OCI-LY1 (cell line): ENCODE measurements around the gene GIPC3.
A peak's percentile ranks its signal among the peaks of the same experiment; 100 is the strongest.

ENCODE experiments used
- H2AFZ ChIP-seq: fragments of 200-600 bp; sonication (generic), shearing (Covaris generic); 2 replicates; pipeline ENCODE4 v1.6.0; 2014; ENCODE audit warnings: antibody characterized with exemption, mild to moderate bottlenecking, low read length
- H3F3A ChIP-seq: fragments of 200-600 bp; sonication (generic), shearing (Covaris generic); 2 replicates; pipeline ENCODE4 v1.6.0; 2014; ENCODE audit warnings: mild to moderate bottlenecking, antibody characterized with exemption, low read length, moderate library complexity; ENCODE audit not compliant: insufficient read depth
- H3K27ac ChIP-seq: fragments of 200-600 bp; sonication (generic); 2 replicates; pipeline ENCODE4 v1.5.1; 2014; ENCODE audit warnings: low read length, mixed run types, mild to moderate bottlenecking, low read depth; ENCODE audit not compliant: poor library complexity, severe bottlenecking
- H3K27me3 ChIP-seq: fragments of 200-600 bp; sonication (generic); 2 replicates; pipeline ENCODE4 v1.6.0; 2014; ENCODE audit warnings: antibody characterized with exemption, mild to moderate bottlenecking, low read length, moderate library complexity; ENCODE audit not compliant: insufficient read depth
- H3K36me3 ChIP-seq: fragments of 200-600 bp; sonication (generic); 2 replicates; pipeline ENCODE4 v1.6.1; 2014; ENCODE audit warnings: mild to moderate bottlenecking, antibody characterized with exemption, low read length, moderate library complexity, mixed read lengths; ENCODE audit not compliant: insufficient read depth
- H3K4me1 ChIP-seq: fragments of 200-600 bp; sonication (generic); 2 replicates; pipeline ENCODE4 v1.5.1; 2014; ENCODE audit warnings: mild to moderate bottlenecking, low read length, moderate library complexity; ENCODE audit not compliant: insufficient read depth, severe bottlenecking
- H3K4me2 ChIP-seq: fragments of 200-600 bp; sonication (generic), shearing (Covaris generic); 2 replicates; pipeline ENCODE4 v1.6.1; 2014; ENCODE audit warnings: low read length
- H3K4me3 ChIP-seq: fragments of 200-600 bp; sonication (generic); 2 replicates; pipeline ENCODE4 v1.5.1; 2014; ENCODE audit warnings: low read length, low read depth, mild to moderate bottlenecking, mixed read lengths; ENCODE audit not compliant: poor library complexity, severe bottlenecking
- H3K79me2 ChIP-seq: fragments of 200-600 bp; shearing (Covaris generic); 2 replicates; pipeline ENCODE4 v1.6.1; 2016; ENCODE audit warnings: mixed run types, low read length, mixed read lengths; ENCODE audit not compliant: insufficient read depth
- H3K9ac ChIP-seq: fragments of 200-600 bp; sonication (generic), shearing (Covaris generic); 2 replicates; pipeline ENCODE4 v1.6.1; 2014; ENCODE audit warnings: mild to moderate bottlenecking, low read length, mixed read lengths
- H3K9me2 ChIP-seq: fragments of 200-600 bp; sonication (generic), shearing (Covaris generic); 2 replicates; pipeline ENCODE4 v1.6.1; 2014; ENCODE audit warnings: low read depth, mild to moderate bottlenecking, low read length, mixed read lengths
- H3K9me3 ChIP-seq: fragments of 200-600 bp; shearing (Covaris generic); 2 replicates; pipeline ENCODE4 v1.6.1; 2014; ENCODE audit warnings: low read length, mixed read lengths
- H4K20me1 ChIP-seq: fragments of 200-600 bp; sonication (generic), shearing (Covaris generic); 2 replicates; pipeline ENCODE4 v1.6.0; 2016; ENCODE audit warnings: mild to moderate bottlenecking, low read length; ENCODE audit not compliant: insufficient read depth
- EZH2 ChIP-seq: fragments of 200-600 bp; sonication (generic), shearing (Covaris generic); IDR thresholded peaks from 2 replicates; pipeline ENCODE4 v1.8.0; 2017; ENCODE audit warnings: borderline replicate concordance, mixed run types, mild to moderate bottlenecking, antibody characterized with exemption, low read length, moderate library complexity, mixed read lengths
- TF ChIP-seq, protein P1 (sequence below): fragments of 200-600 bp; sonication (generic), shearing (Covaris generic); IDR thresholded peaks from 2 replicates; pipeline ENCODE4 v1.5.1; 2017; ENCODE audit warnings: mild to moderate bottlenecking, antibody characterized with exemption, low read length, moderate library complexity, mixed read lengths

The GIPC3 gene

DNA sequence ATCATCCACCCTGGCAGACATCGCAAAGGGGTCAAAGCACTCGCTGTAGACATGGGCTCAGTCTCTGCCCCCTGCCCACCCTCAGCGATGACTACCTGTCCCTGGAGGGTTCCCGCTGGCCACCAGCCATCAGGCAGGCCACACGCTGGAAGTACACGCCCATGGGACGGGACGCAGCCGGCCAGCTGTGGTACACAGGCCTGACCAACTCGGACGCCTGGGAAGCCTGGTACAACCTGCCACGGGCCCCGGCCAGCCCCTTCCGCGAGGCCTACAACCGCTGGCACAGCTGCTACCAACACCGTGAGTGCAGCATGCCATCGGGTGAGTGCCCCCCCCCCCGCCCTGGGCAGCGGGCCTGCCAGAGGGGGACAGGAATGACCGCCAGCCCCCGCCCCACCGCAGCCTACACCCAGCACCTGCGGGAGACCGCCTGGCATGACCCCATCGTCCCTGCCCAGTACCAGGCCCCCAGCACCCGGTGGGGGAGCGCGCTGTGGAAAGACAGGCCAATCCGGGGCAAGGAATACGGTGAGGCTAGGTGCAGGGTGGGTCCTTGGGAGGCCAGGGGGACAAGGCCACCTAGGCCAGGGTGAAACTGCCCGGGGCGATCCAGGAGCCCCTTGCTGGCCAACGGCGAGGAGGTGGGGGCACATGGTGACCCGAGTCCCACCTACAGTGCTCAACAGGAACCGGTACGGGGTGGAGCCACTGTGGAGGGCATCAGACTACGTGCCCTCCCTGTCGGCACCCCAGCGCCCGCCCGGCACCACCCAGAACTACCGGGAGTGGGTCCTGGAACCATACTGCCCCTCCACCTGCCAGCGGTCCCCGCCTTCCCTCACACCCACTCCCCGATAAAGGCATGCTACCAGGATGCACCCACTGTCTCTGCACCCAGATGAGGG lies 41.9 kb upstream of the GIPC3 start:
- Histone ChIP-seq H3F3A (no peaks in the 10 kb centered on the region), H3K4me2 (no peak overlapping the region), H4K20me1 (no peaks in the 10 kb centered on the region), H3K36me3 (peaks cover 32% of the 10 kb centered on the region), H3K9ac (no peak overlapping the region), H3K79me2 (no peaks in the 10 kb centered on the region), H2AFZ (no peak overlapping the region), H3K9me3 (no peaks in the 10 kb centered on the region), H3K4me3 (no peak overlapping the region), H3K27me3 (no peaks in the 10 kb centered on the region), H3K27ac (no peak overlapping the region), H3K9me2 (no peaks in the 10 kb centered on the region), H3K4me1 (peaks cover 9% of the 10 kb centered on the region)
- TF ChIP-seq EZH2 = no peak
- TF ChIP-seq, protein P1, sequence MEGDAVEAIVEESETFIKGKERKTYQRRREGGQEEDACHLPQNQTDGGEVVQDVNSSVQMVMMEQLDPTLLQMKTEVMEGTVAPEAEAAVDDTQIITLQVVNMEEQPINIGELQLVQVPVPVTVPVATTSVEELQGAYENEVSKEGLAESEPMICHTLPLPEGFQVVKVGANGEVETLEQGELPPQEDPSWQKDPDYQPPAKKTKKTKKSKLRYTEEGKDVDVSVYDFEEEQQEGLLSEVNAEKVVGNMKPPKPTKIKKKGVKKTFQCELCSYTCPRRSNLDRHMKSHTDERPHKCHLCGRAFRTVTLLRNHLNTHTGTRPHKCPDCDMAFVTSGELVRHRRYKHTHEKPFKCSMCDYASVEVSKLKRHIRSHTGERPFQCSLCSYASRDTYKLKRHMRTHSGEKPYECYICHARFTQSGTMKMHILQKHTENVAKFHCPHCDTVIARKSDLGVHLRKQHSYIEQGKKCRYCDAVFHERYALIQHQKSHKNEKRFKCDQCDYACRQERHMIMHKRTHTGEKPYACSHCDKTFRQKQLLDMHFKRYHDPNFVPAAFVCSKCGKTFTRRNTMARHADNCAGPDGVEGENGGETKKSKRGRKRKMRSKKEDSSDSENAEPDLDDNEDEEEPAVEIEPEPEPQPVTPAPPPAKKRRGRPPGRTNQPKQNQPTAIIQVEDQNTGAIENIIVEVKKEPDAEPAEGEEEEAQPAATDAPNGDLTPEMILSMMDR = no peak

DNA sequence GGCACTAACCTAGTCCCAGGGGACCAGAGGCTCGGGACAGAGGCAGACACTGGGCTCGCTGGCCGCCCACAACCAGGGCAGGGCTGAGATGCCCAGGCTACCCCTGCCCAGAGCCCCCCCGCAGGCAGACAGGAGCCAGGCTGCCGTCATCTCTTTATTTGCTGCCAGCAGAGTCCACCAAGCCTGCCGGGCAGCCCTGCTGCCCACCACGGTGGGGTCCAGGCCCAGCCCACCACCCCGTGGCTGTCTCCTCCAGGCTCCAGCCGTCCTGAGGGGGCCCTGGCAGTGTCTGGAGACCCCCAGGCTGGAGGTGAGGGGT lies 41.3 kb upstream of the GIPC3 start:
- no peak overlapping the region for H3K4me2 ChIP-seq
- no peak overlapping the region for H2AFZ ChIP-seq
- TF ChIP-seq, protein P1 = no peak
- TF ChIP-seq EZH2 = no peak
- H3K9ac ChIP-seq = no peak overlapping the region; the same call in 1 of the 2 replicates
- no peaks in the 10 kb centered on the region for H4K20me1 ChIP-seq
- no peaks in the 10 kb centered on the region for H3F3A ChIP-seq
- no peaks in the 10 kb centered on the region for H3K27me3 ChIP-seq
- H3K9me3 ChIP-seq = no peaks in the 10 kb centered on the region
- peaks cover 9% of the 10 kb centered on the region for H3K4me1 ChIP-seq
- no peaks in the 10 kb centered on the region for H3K79me2 ChIP-seq
- no peak overlapping the region for H3K27ac ChIP-seq
- no peaks in the 10 kb centered on the region for H3K9me2 ChIP-seq
- H3K36me3 ChIP-seq = peaks cover 36% of the 10 kb centered on the region
- no peak overlapping the region for H3K4me3 ChIP-seq

GRCh38 chr19:3544742-3545668 lies 40.3 kb upstream of the GIPC3 start:
- Histone ChIP-seq H3K79me2 (no peaks in the 10 kb centered on the region), H4K20me1 (no peaks in the 10 kb centered on the region), H3K4me3 (no peak overlapping the region), H3K27ac (no peak overlapping the region), H3K9ac (no peak overlapping the region; the same call in 1 of the 2 replicates), H3K4me2 (peak overlapping the region; percentile 56; the same call in 1 of the 2 replicates), H3K9me3 (no peaks in the 10 kb centered on the region), H3K9me2 (no peaks in the 10 kb centered on the region), H3F3A (no peaks in the 10 kb centered on the region), H3K27me3 (no peaks in the 10 kb centered on the region), H3K4me1 (peaks cover 9% of the 10 kb centered on the region), H2AFZ (no peak overlapping the region), H3K36me3 (peaks cover 33% of the 10 kb centered on the region)
- TF ChIP-seq, protein P1 = peak; percentile 95
- TF ChIP-seq EZH2 = no peak
